ENCODE data around the gene ZSCAN25. TPM values are rescaled to one million over a fixed set of nuclear protein-coding genes. Genes with fewer than 3 reads are reported as not detected.
"Not testable (repeated sequence)": the region's sequence is repeated elsewhere in the genome, so short reads cannot be mapped to it uniquely, and the experiment has no call there.

ZSCAN25 gene
- total RNA-seq, 1 donor from 2014 or later = 16.5 TPM

DNA sequence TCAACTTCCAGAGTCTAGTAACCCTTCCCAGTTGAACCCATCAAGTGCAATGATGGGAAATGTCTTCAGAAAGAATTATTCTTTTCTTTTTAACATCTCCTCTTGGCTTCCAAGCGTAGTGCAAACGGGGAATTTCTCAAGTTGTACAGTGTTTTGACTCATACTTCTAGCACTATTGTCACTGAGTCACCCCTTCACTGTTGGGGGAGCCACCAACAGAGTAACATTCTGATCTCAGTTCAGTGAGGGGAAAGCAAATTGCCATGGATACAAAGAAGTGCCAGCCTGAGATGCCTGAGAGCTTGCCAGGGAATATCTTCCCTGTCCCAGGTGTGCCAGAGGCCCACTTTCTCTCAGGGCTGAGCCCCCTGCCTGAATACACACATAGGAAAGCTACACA, 32.1 kb downstream of the ZSCAN25 start:
- DNase-seq = no peak
- no peak for ATAC-seq
- intact Hi-C loops (cut with DNase I) = no loop called here
- H3K36me3 ChIP-seq = no peaks in the 10 kb centered on the region
- H3K27me3 ChIP-seq (ENCODE audit: low read depth) = no peaks in the 10 kb centered on the region
- TF ChIP-seq, protein P1, sequence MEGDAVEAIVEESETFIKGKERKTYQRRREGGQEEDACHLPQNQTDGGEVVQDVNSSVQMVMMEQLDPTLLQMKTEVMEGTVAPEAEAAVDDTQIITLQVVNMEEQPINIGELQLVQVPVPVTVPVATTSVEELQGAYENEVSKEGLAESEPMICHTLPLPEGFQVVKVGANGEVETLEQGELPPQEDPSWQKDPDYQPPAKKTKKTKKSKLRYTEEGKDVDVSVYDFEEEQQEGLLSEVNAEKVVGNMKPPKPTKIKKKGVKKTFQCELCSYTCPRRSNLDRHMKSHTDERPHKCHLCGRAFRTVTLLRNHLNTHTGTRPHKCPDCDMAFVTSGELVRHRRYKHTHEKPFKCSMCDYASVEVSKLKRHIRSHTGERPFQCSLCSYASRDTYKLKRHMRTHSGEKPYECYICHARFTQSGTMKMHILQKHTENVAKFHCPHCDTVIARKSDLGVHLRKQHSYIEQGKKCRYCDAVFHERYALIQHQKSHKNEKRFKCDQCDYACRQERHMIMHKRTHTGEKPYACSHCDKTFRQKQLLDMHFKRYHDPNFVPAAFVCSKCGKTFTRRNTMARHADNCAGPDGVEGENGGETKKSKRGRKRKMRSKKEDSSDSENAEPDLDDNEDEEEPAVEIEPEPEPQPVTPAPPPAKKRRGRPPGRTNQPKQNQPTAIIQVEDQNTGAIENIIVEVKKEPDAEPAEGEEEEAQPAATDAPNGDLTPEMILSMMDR (IDR thresholded peaks at IDR 0.05) = no peak
- no peak overlapping the region for H3K4me3 ChIP-seq
- no peaks in the 10 kb centered on the region for H3K4me1 ChIP-seq
- no peak overlapping the region for H3K27ac ChIP-seq
- no peaks in the 10 kb centered on the region for H3K9me3 ChIP-seq

DNA sequence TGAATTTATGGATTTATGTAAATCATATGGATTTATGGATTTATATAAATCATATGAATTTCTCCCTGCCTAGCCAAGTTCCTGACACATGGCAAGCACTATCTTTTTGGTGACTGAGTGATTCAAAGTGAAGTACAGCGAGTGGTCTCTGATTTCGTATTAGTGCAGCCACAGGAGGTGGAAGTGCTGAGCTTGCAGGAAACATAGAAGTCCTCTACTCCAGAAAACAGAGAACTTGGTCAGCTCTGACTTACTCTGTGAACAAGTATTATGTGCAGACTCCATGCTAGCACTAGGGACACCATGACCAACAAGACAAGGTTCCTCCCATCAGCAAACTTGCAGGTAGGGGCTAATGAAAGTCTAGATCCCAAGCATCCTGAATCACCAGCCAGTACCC, 34.5 kb downstream of the ZSCAN25 start:
- no peaks in the 10 kb centered on the region for H3K27me3 ChIP-seq (ENCODE audit: low read depth)
- H3K4me3 ChIP-seq = no peak overlapping the region
- no peak overlapping the region for H3K27ac ChIP-seq
- H3K4me1 ChIP-seq = no peaks in the 10 kb centered on the region
- H3K36me3 ChIP-seq = no peaks in the 10 kb centered on the region
- no peak for ATAC-seq
- H3K9me3 ChIP-seq = peaks cover 2% of the 10 kb centered on the region
- no peak for DNase-seq
- intact Hi-C loops (cut with DNase I) = no loop called here
- TF ChIP-seq, protein P1 (IDR thresholded peaks at IDR 0.05) = no peak

DNA sequence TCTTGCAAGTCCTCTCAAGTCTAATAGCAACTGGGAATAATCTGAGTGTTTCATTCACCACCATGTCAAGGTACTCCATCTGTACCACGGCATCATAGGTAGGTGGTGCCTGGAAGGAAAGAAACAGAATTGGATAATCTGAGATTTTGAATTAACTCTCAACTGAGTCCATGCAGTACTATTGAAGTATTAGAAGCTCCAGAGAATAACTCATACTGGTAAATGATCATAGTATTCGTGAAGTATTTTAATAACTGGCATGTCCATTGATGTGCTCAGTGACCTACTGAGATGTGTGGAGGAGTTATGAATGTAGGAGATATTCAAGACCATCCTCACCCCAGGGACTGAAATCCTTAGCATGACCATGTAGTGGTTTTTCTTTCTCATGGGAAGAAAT, 35.9 kb downstream of the ZSCAN25 start:
- Histone ChIP-seq H3K4me3 (no peak overlapping the region), H3K9me3 (peaks cover 2% of the 10 kb centered on the region), H3K27ac (no peak overlapping the region), H3K36me3 (no peaks in the 10 kb centered on the region), H3K4me1 (no peaks in the 10 kb centered on the region), H3K27me3 (ENCODE audit: low read depth) (no peaks in the 10 kb centered on the region)
- DNase-seq = no peak
- TF ChIP-seq, protein P1 (IDR thresholded peaks at IDR 0.05) = no peak
- ATAC-seq = no peak
- intact Hi-C loops (cut with DNase I) = no loop called here

DNA sequence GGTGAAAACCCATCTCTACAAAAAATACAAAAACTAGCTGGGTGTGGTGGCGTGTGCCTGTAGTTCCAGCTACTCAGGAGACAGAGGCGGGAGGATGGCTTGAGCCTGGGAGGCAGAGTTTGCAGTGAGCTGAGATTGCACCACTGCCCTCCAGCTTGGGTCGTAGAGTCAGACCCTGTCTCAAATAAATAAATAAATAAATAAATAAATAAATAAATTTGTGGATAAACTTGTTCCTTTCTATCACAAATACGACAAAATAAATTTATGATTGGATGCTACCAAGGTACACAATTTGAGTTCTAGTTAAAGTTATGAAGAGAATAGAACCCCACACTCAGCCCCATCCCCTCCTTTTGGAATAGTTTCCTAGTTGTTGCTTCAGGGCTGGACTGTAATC, 36.5 kb downstream of the ZSCAN25 start:
- H3K27me3 ChIP-seq (ENCODE audit: low read depth); DNase-seq; H3K27ac ChIP-seq; intact Hi-C loops (cut with DNase I); H3K9me3 ChIP-seq; H3K36me3 ChIP-seq; ATAC-seq; H3K4me3 ChIP-seq; H3K4me1 ChIP-seq: not testable (repeated sequence)

DNA sequence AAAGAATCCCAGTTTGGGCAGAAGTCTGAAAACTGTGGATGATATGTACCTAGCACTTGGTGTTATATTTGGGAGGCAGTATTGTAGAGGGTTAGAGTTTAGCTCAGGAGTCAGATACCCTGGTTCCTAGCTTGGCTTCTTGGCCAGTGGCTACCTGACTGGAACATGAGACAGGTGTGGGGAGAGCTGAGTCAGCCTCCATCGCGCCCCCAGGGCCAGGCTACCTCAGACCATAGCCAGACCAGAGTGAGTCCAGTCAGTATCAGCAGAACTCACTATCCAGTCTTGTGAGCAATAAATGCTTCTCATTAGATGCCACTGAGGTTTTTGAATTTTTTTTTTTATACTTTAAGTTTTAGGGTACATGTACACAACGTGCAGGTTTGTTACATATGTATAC, 37.0 kb downstream of the ZSCAN25 start:
- TF ChIP-seq, protein P1 (IDR thresholded peaks at IDR 0.05) = no peak
- Histone ChIP-seq H3K4me1 (no peaks in the 10 kb centered on the region), H3K27me3 (ENCODE audit: low read depth) (no peaks in the 10 kb centered on the region), H3K9me3 (peaks cover 2% of the 10 kb centered on the region), H3K4me3 (no peak overlapping the region), H3K27ac (no peak overlapping the region), H3K36me3 (no peaks in the 10 kb centered on the region)
- no peak for DNase-seq
- ATAC-seq = no peak
- intact Hi-C loops (cut with DNase I) = no loop called here

DNA sequence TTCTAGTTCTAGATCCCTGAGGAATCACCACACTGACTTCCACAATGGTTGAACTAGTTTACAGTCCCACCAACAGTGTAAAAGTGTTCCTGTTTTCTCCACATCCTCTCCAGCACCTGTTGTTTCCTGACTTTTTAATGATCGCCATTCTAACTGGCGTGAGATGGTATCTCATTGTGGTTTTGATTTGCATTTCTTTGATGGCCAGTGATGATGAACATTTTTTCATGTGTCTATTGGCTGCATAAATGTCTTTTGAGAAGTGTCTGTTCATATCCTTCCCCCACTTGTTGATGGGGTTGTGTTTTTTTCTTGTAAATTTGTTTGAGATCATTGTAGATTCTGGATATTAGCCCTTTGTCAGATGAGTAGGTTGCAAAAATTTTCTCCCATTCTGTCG, 37.9 kb downstream of the ZSCAN25 start:
- ATAC-seq; H3K4me1 ChIP-seq; H3K27me3 ChIP-seq (ENCODE audit: low read depth); intact Hi-C loops (cut with DNase I); H3K27ac ChIP-seq; H3K36me3 ChIP-seq; H3K4me3 ChIP-seq; H3K9me3 ChIP-seq; DNase-seq: not testable (repeated sequence)

DNA sequence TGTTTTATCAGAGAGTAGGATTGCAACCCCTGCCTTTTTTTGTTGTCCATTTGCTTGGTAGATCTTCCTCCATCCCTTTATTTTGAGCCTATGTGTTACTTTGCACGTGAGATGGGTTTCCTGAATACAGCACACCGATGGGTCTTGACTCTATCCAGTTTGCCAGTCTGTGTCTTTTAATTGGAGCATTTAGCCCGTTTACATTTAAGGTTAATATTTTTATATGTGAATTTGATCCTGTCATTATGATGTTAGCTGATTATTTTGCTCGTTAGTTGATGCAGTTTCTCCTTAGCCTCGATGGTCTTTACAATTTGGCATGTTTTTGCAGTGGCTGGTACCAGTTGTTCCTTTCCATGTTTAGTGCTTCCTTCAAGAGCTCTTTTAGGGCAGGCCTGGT, 41.1 kb downstream of the ZSCAN25 start:
- H3K9me3 ChIP-seq; intact Hi-C loops (cut with DNase I); H3K27ac ChIP-seq; DNase-seq; H3K27me3 ChIP-seq (ENCODE audit: low read depth); H3K4me1 ChIP-seq; H3K4me3 ChIP-seq; ATAC-seq: not testable (repeated sequence)
- H3K36me3 ChIP-seq = peaks cover 27% of the 10 kb centered on the region

All from lower lobe of right lung (tissue), 2 donors.